Panc1 (cell line): ENCODE measurements around the gene UCP3.

Experiments used
- POLR2AphosphoS5 ChIP-seq: IDR thresholded peaks from 2 replicates; pipeline ENCODE4 v1.6.1; 2012; ENCODE audit warnings: mild to moderate bottlenecking, low read depth, low read length, moderate library complexity
- TF ChIP-seq, protein P1 (sequence below): fragments of 450-650 bp; IDR thresholded peaks from 2 replicates; pipeline ENCODE4 v1.5.1; 2017; ENCODE audit warnings: mild to moderate bottlenecking

DNA sequence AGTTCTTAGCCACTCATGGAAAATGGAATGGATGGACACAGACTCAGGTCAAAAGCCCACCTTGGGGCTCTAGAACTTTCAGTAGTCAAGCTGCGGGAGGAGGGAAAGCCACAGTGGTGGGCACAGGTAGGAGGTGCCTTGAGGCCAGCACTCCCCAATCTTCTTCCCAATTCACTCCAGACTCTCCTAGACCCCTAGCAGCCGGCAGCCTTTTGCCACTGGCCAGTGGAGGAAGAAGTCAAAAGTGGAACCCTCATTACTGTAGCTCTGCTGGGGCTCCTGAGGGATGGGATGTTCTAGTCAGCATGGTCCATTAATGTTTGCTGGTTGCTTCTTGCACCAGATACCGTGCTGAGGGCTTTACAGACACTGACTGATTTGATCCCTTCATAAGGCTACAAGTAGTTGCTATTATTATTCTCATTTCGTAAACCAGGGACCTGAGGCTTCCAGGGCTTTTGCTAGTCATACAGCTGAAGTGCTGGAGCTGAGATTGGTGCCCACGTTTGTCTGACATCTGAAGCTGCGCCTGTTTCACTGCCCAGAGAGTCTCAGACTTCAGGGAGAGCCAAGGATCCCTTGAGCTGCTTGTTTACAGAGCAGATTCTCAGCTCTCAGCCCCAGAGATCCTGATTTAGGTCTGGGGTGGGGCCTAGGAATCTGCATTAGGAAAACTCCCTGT is 1.1 kb downstream of the UCP3 start:
- TF ChIP-seq, protein P1, sequence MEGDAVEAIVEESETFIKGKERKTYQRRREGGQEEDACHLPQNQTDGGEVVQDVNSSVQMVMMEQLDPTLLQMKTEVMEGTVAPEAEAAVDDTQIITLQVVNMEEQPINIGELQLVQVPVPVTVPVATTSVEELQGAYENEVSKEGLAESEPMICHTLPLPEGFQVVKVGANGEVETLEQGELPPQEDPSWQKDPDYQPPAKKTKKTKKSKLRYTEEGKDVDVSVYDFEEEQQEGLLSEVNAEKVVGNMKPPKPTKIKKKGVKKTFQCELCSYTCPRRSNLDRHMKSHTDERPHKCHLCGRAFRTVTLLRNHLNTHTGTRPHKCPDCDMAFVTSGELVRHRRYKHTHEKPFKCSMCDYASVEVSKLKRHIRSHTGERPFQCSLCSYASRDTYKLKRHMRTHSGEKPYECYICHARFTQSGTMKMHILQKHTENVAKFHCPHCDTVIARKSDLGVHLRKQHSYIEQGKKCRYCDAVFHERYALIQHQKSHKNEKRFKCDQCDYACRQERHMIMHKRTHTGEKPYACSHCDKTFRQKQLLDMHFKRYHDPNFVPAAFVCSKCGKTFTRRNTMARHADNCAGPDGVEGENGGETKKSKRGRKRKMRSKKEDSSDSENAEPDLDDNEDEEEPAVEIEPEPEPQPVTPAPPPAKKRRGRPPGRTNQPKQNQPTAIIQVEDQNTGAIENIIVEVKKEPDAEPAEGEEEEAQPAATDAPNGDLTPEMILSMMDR = no peak
- no peak for TF ChIP-seq POLR2AphosphoS5
